OCI-M1 (cell line): Measurements from ENCODE around the gene PARN.
A peak's percentile ranks its signal among the peaks of the same experiment; 100 is the strongest.
"Not testable (repeated sequence)": the region's sequence is repeated elsewhere in the genome, so short reads cannot be mapped to it uniquely, and the experiment has no call there.

ENCODE experiments used
- DNase-seq: peaks from one replicate; lab custom pipeline; 2025; lab: John Stamatoyannopoulos, UW

Gene PARN

GRCh38 chr16:14400978-14401710 lies 228.9 kb downstream of the PARN start:
- DNase-seq = not testable (repeated sequence)

GRCh38 chr16:14400285-14400977 lies 229.6 kb downstream of the PARN start:
- no peak for DNase-seq

- DNase-seq = peak; percentile 29
Measured at GRCh38 chr16:14399378-14400284, 230.4 kb downstream of the PARN start.

GRCh38 chr16:14398014-14398717 lies 231.9 kb downstream of the PARN start:
- DNase-seq = no peak

- not testable (repeated sequence) for DNase-seq
Measured at GRCh38 chr16:14395710-14396304, 234.3 kb downstream of the PARN start.

GRCh38 chr16:14394834-14395233 lies 235.2 kb downstream of the PARN start:
- no peak for DNase-seq

- no peak for DNase-seq
Measured at GRCh38 chr16:14392960-14393359, 237.1 kb downstream of the PARN start.

GRCh38 chr16:14389359-14389758 lies 240.7 kb downstream of the PARN start:
- no peak for DNase-seq

GRCh38 chr16:14388243-14388642 lies 241.8 kb downstream of the PARN start:
- no peak for DNase-seq

- DNase-seq = no peak
Measured at GRCh38 chr16:14386115-14386514, 243.9 kb downstream of the PARN start.
